GM19468 (cell line): ENCODE data around the gene SLC6A1.

Experiments
- ATAC-seq: cut with Tn5 transposase; IDR thresholded peaks from one replicate; pipeline ENCODE4 v1.9.1; 2021; ENCODE audit warnings: mild to moderate bottlenecking, moderate library complexity, moderate number of reproducible peaks; ENCODE audit not compliant: unreplicated experiment; ENCODE audit errors: extremely low read depth

Gene SLC6A1

GRCh38 chr3:10988991-10989484, 3.5 kb upstream of the SLC6A1 start:
- ATAC-seq, result no peak

- no peak for ATAC-seq
Measured at GRCh38 chr3:10992943-10993728, 588 bp downstream of the SLC6A1 start.

DNA sequence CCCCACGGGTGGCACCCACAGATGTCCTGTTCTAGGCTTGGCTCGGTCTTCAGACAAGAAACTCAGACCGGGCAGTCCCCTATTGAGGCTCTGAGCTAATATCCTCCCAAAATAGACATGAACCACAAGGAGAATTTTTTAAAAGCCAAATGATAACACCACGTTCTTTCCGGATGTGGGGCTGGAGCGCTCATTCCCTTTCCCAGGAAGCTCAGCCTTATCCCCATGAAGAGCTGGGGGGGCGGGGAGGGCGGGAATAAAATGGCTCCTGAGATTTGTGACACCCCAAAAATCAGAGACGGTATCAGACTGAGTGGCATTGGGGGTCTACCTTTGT, 1.1 kb downstream of the SLC6A1 start:
- ATAC-seq, result no peak

DNA sequence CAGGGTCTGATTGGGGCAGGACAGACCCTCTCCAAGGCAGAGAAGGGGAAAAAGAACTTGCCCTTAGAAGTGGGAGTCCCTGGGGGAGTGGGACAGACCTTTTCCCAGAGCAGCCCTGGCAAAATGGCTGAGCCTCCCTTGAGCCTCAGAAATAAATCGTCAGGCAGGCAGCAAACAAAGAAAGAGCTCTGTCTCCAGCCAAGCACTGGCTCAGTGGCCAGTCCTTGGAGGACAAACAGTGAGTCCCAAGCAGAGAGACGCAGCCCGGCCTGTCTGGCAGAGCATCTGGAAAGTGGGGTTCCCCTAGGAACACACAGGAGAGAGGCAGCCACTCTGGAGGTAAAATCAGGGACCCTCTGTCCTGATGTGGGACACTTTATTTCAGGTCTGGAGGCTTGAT, 1.8 kb downstream of the SLC6A1 start:
- no peak for ATAC-seq

DNA sequence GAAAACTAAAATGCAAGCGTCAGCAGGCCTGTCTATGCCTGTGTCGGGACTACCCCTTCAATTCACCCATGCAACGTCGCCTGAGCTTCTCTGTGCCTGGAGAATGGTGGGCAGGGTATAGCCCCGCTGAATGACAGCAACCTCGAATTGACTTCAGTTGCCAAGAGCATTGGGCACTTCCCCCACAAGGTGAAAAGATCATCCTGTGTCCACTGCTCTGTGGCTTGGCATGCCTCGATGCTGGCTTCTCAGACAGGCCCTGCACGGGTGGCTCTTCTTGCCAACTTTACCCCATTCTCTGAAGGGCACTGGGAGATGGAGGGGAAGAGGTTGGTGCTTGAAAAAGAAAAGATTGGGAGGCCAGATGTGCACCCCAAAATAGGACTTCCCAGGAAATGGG, 3.3 kb downstream of the SLC6A1 start:
- ATAC-seq, result no peak

DNA sequence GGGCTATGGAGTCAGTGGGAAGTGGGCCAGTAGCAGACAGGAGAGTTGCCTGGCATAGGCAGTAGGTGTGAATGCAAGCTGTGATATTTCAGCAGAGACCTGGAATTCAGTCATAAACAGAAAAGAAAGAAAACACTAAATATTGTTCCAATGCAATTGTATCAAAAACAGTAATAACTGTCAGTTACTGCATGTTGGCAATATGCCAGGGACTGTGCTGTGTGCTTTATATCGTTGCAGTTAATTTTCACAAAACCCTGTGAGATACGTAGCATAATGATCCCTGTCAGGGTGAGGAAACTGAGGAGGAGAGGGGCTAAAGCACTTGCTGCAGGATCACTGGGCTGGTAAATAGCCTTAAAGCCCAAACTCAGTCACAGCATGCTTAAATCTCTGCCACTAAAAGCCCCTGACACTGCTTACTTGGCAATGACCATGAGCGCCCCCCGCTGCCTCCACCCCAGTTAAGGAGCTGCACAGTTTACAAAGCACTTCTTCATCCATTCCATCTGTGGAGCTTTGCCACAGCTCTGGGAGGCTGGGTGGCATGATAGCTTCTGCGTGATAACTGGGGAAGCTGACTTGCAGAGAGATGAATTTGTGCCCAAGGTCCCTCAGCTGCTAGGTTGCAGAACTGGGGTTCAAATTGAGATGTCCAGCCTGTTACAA, 3.9 kb downstream of the SLC6A1 start:
- no peak for ATAC-seq

GRCh38 chr3:10997196-10997595, 4.6 kb downstream of the SLC6A1 start:
- no peak for ATAC-seq

GRCh38 chr3:10998542-10998941, 6.0 kb downstream of the SLC6A1 start:
- no peak for ATAC-seq

DNA sequence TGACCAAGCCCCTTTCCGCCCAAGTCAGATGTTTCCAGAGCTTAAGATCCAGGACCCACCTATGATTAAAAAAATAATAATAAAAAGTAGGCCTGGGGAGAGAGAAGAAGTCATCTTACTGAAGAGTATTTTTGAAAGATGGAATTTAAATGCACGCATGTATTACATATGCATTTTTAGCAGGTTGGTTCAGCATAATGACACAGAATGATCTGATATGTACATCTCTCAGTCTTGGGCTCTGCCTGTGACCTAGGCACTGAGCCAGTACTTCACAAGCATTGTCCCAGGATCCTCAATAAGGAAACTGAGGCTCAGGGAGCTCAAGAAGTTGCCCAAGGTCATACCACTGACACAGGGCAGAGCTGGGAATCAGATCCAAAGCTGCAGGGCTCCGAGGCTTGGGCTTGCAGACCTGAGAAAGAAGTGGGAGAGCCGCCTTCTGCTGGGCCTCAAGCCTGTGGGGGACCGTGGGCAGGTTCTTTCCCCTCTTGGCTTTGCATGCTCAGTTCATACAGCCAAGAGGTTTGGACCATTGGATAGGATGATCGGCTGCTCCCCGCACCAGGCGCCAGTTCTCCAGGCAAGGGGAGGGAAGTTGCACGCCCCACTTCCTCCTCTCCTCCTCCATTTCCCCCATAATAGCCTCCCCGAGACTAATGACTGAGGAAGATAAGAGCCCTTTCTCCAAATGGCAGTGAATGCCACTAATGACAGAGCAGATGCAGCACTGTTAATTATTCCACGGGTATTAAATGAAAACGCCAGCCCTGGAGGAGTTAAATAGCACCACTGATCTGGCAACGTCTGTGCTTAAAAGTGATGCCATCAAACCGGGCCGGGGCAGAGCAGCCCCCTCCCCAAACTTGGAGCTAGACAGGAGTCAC, 6.9 kb downstream of the SLC6A1 start:
- no peak for ATAC-seq

- no peak for ATAC-seq
Measured at GRCh38 chr3:11000528-11000927, 8.0 kb downstream of the SLC6A1 start.

- ATAC-seq, result no peak
Measured at GRCh38 chr3:11001020-11001657, 8.6 kb downstream of the SLC6A1 start.

DNA sequence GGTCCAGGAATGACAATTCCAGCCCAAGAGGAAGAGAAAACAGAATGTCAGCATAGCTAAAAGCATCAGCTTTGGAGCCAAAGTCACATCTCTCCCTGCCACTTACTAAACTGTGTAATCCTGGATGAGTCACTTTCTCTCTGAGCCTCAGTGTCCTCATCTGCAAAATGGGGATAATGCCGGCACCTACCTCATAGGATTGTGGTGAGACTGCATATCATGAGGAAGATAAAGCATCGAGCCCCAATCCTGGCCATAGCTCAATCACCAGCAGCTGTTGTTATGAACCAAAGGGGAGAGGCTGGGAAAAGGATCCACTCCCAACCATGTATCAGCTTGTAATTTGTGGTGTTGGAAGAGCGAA, 9.1 kb downstream of the SLC6A1 start:
- no peak for ATAC-seq

DNA sequence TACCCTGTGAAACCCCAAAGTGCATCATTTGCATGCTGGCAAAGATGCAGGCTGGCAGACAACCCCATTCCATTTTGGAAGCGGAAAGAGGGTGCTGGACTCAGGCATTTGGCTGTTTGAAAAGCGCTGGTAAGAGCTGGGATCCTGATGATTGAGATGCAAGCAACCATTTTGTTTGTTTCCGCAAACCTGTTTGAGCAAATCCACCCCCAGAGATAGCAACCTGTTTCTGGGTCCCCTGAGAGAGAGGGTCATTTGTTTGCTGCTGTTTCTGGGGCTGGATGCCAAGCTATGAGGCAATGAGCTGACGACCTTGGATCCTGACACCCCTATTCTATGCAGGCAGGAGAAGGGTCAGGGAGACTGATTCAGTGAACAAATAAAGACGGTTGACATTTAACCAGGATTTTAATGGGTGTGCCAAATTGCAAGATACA, 9.8 kb downstream of the SLC6A1 start:
- no peak for ATAC-seq

GRCh38 chr3:11004563-11004962, 12.0 kb downstream of the SLC6A1 start:
- ATAC-seq, result no peak

GRCh38 chr3:11005686-11006256, 13.2 kb downstream of the SLC6A1 start:
- no peak for ATAC-seq

- ATAC-seq, result no peak
Measured at GRCh38 chr3:11006986-11007933, 14.7 kb downstream of the SLC6A1 start.

DNA sequence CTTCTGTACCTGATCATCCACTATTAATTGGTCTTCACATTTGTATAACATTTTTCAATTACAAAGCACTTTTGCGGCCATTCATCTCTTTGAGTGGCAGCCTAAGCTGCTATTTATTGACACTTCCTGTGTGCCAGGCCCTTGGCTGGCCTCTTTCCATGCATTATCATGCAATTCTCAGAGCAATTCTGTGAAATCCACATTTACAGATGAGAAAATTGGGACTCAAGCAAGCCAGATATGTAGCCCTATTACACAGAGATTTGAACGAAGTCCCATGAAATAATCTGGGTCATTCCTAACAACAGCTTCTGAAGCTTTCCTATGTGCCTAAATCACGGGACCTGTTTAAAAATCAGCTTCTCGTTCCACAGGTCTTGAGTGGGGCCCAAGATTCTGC, 17.4 kb downstream of the SLC6A1 start:
- ATAC-seq, result no peak

GRCh38 chr3:11010426-11011165, 18.0 kb downstream of the SLC6A1 start:
- ATAC-seq, result no peak
